Stimulated activated CD8-positive, alpha-beta memory T cell treated with anti-CD3 and anti-CD28 coated beads, Interleukin-7, amount 100 ng/mL, for 1 hour (primary cell): ENCODE results near the gene ARL15.

ENCODE experiments used
- DNase-seq, 2 donors: peaks; one replicate each; pipeline ENCODE4 v3.0.0-alpha.2; 2020; ENCODE audit warnings: low read depth in 2 of 2

Gene ARL15

DNA sequence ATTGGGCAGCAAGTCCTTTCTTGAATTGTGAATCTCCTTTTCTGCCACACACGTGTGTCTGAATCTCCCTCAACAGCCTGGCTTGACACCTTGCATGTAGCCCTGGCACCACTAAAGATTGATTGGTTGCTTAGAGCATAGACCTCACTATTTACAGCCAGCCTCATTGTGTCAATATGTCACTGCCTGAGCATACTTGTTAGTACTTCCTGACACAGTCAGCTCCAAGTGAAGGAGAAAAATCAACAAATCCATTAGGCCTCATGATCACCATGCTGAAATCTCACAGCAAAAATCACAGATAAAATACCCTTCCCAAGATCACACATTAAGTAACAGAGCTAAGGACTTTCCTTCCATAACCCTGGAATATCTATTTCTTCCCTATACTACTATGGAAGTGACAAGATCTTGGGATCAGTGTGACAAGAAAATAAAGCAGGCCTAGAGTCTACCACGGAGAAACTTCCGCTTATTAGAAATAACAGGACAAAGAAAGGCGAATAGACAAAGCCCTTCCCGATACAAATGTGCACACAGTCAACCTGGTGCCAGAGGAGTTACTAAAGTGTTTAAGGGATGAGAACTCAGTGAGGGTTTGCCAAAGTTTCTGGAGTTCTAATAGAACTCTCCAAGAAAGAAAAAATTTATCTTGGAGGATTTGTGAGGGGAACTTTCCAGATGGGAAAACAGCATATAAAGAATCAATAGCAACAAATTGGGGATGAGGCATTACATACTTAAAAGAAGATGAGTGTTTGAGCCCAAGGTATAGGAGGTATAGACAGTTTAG, 5.6 kb upstream of the ARL15 start:
- DNase-seq, result no peak

DNA sequence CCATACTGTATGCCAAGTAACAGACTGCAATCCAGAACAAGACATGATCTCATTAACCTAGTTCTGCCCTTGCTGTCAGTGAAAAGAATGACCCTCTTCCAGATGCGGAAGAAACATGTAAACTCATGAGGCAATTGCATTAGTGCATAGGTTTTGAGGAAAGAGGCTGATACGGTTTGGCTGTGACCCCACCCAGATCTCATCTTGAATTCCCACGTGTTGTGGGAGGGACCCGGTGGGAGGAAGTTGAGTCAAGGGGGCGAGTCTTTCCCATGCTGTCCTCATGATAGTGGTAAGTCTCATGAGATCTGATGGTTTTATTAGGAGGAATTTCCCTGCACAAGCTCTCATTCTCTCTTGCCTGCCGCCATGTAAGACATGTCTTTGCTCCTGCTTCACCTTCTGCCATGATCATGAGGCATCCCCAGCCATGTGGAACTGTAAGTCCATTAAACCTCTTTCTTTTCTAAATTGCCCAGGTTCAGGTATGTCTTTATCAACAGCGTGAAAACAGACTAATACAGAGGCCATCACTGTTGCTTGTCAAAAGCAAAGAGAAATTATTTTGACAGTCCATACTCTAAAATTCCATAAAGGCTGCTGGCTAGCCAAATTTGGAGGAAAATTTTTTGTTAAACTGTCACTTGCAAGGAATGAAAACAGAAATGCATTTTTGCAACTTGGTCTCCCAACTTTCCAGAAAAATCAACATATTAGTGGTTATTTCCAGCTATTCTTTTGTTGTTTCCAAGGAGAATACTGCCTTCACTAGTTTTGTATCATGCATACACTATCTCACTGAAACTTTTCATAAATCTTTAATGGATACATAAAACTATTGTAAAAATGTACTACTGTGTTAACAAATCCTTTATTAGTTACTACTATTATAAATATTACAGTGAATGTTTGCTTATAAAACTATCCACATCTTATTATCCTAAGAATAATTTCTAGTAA, 3.2 kb upstream of the ARL15 start:
- DNase-seq, result no peak

DNA sequence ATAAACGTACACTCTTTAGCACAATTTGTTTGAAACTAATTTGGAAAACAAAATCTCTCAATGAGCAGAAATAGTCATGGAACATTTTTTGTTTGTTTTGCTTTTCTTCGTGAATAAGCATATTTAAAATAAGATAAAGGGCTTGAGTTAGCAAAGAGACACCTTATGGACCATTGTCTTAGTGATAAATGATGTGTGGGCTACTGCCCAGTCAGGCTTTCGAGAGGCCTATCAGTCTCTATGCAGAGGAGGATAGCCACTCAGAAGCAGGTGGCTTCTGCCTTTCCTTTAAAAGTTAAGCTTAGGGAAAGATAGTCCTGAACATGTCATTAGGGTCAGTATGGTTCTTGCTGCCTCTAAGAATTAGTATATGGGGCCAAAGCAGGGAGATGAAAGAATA, 2.1 kb upstream of the ARL15 start:
- no peak for DNase-seq

- DNase-seq, result no peak
These were observed 854 bp upstream of the ARL15 start for GRCh38 chr5:54311176-54311677.

GRCh38 chr5:54309691-54310432, 511 bp downstream of the ARL15 start:
- DNase-seq, result peak in 1 of 2 donors; percentile 10

- DNase-seq, result no peak
These were observed 1.1 kb downstream of the ARL15 start for GRCh38 chr5:54309276-54309675.

DNA sequence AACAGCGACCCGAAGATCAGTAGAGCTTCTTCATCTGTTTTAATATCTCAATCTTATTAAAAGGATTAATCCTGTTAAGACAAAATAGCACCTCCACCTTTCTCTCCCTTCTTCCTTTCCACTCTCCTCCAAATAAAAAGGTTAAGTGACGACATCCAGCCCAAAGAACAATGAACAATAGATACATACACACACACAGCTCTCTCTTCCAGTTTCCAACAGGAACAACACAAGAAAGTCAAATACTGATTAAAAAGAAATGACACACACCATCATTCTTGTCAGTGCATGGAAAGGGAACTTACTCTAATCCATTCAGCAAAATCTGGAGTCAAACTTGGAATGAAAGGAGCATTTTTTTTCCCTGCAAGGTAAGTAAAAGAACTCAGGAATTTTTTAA, 2.8 kb downstream of the ARL15 start:
- DNase-seq, result no peak

GRCh38 chr5:54306893-54307292, 3.5 kb downstream of the ARL15 start:
- no peak for DNase-seq

- DNase-seq, result no peak
These were observed 4.6 kb downstream of the ARL15 start for GRCh38 chr5:54305737-54306136.

DNA sequence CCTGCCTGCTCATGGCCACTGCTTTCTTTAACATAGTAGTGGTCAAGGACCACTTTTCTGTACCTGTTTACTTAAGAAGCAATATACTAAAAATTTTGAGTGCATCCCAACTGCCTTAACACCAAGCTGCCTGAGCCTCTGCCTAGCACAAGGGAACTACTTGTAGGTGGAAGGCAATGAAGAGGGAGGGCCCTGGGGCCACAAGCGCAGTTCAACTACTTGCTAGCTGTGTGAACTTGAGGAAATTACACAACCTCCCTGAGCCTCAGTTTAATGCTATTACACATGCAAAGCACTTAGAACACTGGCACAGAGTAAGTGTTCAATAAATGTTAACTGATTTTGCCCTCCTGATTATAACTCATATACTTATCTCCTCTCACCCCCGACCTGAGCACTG, 6.3 kb downstream of the ARL15 start:
- DNase-seq, result no peak

DNA sequence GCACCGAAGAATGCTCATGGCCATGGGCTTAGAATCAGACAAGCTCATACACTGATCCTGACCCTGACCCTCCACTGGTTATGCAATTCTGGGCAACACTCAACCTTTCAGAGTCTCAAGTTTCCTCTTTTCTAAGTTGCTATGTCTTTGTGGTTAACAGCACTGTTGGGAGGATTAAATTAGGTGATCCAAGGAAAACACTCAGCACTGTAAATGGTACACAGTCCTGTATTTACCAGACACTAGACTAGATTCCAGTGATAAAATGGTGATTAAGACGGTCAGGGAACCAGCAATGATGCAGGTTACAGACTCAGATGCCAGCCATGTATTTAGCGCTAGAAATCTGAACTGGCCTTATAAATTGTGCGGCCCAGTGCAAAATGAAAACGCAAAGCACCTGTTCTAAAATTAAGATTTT, 8.1 kb downstream of the ARL15 start:
- DNase-seq, result no peak

DNA sequence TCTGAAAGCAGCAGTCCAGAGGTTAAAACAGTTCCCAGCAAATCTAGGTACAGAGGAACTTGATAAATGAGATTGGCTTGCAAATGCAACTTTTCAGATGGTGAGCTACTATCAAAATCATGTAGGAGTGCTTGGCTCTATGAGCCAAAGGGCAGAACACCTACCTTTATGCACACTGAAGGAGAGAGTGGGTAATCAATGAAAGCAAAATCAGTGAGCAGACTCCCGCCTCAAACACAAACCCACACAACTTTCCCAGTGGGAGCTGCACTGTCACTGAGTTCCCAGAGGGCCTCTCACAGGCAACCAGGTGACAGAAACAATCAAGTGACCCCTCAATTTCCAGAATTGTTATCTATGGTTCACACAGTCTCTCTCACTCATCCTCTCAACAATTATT, 8.5 kb downstream of the ARL15 start:
- no peak for DNase-seq

GRCh38 chr5:54301220-54301619, 9.2 kb downstream of the ARL15 start:
- no peak for DNase-seq

DNA sequence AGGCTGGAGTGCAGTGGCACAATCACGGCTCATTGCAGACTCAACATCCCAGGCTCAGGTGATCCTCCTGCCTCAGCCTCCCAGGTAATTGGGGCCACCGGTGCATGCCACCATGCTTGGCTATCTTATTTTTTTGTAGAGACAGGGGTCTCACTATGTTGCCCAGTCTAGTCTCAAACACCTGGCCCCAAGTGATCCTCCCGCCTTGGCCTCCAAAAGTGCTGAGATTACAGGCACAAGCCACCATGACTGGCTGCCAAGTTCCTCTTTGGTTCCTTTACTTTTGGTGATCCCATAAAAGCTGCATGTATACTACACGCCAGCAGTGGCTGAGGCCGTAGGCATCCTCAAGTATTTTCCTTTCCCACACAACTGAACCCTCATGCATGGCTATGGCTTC, 11.4 kb downstream of the ARL15 start:
- no peak for DNase-seq

DNA sequence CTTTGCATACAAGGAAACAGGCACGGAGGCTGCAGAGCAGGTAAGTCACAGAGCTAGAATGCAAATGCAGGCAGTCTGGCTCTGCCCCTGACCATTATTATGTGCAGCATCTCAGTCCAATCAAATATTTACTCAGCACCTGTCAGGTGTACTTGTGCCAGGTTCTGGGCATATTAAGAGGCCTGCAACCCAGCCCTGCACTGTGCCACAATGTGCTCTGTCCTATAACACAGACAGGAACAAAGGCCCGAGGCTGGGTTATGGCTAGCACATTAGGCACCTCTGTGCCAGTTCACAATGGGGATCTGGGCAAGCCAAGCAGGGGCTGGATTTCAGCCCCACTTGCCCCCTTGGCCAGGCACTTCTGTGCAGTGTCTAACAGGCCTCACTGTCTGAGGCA, 14.0 kb downstream of the ARL15 start:
- no peak for DNase-seq

DNA sequence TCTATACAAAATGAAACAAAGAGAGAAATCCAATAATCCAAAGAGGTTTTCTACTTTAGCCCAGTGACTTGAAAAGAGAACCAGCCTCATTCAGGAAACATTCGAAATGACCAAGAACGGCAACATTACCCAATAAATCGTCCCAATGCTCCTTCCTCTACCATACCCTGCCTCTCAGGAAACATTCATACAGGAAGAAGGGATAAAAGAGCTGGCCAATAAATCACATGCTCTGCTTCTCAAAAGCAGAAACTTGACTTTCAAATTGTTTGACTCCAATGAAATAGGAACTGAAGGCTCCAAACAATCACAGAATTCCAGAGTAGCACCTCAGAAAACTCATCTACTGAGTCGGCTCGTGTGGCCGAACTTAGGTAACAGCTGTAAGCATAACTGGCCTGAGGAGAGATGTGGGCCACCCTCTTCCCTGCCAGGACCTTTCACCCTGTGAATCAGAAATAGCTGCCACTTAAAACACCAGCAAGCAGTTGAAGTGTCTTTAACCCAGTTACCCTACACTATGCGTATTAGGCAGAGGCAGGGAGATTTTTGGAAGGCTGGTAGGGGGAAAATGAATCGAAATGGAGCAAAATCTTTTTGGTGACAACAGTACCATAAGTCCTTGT, 14.6 kb downstream of the ARL15 start:
- DNase-seq, result no peak

DNA sequence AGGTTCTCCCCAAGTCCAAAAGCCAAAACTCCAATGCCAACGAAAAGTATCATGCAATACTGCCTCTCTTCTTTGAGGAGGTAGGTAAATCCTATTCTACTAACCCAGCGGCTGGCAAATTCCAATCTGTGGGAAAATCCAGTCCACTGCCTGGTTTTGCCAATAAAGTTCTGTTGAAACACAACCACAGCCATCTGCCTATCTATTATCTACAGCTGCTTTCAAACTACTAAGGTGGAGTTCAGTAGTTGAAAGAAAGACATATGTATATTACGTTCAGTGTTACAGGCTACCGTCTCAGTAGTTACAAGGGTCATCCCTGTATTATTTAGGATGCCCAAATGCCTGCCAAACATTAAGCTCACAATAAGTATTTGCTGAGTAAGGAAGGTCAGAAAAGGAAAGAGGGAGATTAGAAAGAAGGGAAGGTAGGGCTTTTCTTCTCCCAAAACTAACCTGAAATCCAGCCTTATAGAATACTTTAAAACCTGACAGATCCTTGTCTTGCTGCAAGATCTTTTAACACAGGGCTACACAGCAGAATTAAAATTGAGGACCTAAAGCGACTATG, 16.2 kb downstream of the ARL15 start:
- DNase-seq, result no peak

- DNase-seq, result no peak
These were observed 17.5 kb downstream of the ARL15 start for GRCh38 chr5:54292866-54293265.

- DNase-seq, result no peak
These were observed 18.9 kb downstream of the ARL15 start for GRCh38 chr5:54291498-54291897.

DNA sequence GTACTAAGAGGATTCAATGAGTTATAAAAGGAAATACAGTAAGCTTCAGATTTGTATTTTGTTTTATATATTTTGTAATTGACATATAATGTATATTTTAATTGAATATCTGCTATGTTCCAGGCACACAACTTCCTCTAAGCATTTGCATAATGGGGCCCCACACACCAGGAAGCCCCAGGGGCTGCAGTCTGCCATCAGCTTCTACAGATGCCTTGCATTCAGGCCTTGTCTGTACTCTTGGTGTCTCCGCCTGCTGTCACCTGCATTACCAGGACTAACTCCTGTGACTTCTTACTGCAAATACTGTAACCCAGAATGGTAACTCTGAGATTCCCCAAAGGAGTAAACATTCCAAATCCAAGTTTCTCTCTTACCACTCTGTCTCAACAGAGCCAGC, 20.6 kb downstream of the ARL15 start:
- DNase-seq, result no peak

DNA sequence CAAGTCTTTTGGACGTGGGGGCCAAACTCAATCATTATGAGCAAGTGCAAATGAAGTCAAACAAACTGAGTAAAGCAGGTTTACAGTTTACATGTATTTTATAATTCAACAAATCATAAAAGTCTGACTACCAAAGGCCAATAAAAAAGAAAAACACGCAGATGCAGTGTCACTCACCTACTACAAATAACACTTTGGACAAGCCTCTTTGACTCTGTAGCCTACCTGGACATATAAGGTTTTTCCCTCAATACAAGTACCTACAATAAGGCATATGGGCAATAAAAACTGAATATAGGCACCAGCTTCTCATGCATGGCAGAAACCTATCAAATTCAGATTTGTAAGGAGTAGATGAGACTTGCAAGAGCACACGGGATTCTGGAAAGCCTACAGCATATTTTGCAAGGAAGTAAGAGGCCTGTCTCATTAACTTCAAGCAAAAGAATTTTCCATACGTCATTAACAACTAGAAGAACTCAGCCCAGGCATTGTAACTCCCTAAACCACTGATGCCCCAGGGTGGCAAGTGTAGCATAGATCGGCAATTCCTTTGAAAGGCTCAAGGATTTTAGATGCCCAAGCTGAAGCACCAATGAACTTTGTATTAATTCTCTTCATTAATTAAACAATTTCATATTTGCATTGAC, 21.7 kb downstream of the ARL15 start:
- no peak for DNase-seq
